ENCODE measurements around the gene PSAPL1. TPM values are rescaled to one million over a fixed set of nuclear protein-coding genes. Genes with fewer than 3 reads are reported as not detected.

Gene PSAPL1
- total and polyA plus RNA-seq, 5 experiments from 2014 or later = not detected

- ATAC-seq (no peak), DNase-seq (peak in 2 of 10 donors; percentile 7 to 26)
- Mint-ChIP-seq H3K36me3 (no peaks in the 10 kb centered on the region), H3K4me1 (peaks cover 0 to 2% (median 0%) of the 10 kb centered on the region in 4 donors), H3K4me3 (no peak overlapping the region), H3K27ac (no peak overlapping the region), H3K9me3 (no peaks in the 10 kb centered on the region), H3K27me3 (peaks cover 0 to 11% (median 3%) of the 10 kb centered on the region in 5 donors)
- POLR2A ChIA-PET = no interaction called here
Measured at GRCh38 chr4:7427361-7427760, 7.4 kb downstream of the PSAPL1 start.

DNA sequence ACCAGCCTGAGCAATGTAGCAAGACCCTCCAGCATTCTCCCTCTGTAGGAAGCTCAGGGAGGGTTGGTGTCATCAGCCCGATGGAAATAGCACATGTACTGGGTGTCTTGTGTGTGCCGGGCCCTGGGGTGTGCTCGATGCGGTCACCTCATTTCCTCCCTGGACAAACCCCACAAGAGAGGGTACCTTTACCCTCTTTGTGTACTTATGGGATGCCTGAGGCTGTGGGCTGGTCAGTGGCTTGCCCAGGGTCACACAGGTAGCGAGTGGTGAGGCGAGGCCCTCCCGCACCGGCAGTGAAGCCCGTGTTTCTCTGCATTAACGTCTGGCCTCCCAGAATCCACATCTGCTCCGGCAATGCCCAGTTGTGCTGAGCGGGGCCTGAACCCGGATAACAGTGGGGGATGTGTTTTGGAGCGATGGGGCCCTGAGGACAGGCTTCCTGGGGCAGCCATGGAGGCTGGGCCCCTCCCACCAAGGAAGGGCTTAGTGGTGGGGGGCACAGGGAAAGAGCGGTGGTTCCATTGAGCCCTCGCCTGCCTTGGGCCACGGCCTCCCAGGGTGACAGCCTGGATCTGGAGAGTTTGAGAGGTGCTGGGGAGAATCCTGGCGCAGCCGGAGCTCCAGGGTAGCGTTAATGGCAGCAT is 8.1 kb downstream of the PSAPL1 start:
- Mint-ChIP-seq H3K4me1 (peaks cover 0 to 2% (median 0%) of the 10 kb centered on the region in 4 donors), H3K27ac (no peak overlapping the region), H3K27me3 (peaks cover 0 to 14% (median 3%) of the 10 kb centered on the region in 5 donors), H3K9me3 (no peaks in the 10 kb centered on the region), H3K4me3 (no peak overlapping the region), H3K36me3 (no peaks in the 10 kb centered on the region)
- POLR2A ChIA-PET = no interaction called here
- ATAC-seq (no peak), DNase-seq (peak in 2 of 10 donors; percentile 4 to 60)

DNA sequence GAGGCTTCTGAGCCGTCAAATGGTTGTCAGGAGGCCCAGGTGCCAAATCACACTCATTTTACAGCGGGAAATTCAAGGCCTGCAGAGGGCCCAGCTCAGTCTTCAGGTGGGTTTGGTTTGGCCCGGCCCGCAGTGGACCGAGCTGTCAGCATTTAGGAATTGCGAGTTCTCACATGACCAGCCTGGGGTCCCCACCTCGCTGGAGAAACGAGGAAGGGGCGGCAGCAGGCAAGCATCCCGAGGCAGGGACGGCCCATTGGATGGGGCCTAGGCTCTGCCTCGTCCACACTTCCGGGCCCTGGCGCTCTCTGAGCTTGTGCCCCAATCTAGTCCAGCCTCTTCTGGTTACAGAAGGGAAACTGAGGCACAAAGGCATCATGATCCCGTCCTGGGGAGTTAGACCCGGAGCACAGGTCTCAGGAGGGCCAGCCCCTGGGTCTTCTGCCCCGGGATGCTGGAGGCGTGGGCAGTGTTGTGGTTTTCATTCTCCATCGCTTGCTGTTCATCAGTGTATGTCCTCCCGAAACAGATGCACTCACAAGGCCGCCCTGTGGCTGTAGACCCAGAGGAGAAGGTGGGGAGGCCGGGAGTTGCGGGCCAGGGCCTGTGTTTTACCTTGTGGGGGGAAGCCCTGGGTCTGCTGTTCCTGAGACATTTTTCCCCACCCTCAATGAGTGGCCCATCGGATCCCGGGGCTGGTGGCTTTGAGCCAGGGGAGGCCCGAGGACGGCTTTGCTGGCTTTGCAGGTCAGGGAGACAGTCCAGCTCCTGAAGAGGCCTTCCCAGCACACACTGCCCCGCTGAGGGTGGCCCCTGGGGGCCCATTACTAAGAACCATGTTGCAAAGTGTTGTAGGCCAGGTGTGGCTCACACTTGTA is 8.9 kb downstream of the PSAPL1 start:
- peaks cover 0 to 14% (median 3%) of the 10 kb centered on the region in 5 donors for H3K27me3 Mint-ChIP-seq
- H3K9me3 Mint-ChIP-seq = peaks cover 0 to under 1% (median 0%) of the 10 kb centered on the region in 9 donors
- H3K36me3 Mint-ChIP-seq = no peaks in the 10 kb centered on the region
- H3K27ac Mint-ChIP-seq = no peak overlapping the region
- H3K4me3 Mint-ChIP-seq = no peak overlapping the region
- peaks cover 0 to 2% (median 0%) of the 10 kb centered on the region in 4 donors for H3K4me1 Mint-ChIP-seq
- no peak for ATAC-seq
- POLR2A ChIA-PET = no interaction called here
- DNase-seq = peak in 2 of 10 donors; percentile 13 to 40

- Mint-ChIP-seq H3K9me3 (peaks cover 0 to 2% (median 0%) of the 10 kb centered on the region in 9 donors), H3K27ac (no peak overlapping the region), H3K27me3 (peaks cover 0 to 14% (median 2%) of the 10 kb centered on the region in 5 donors), H3K4me1 (peaks cover 0 to 2% (median 0%) of the 10 kb centered on the region in 4 donors), H3K4me3 (no peak overlapping the region), H3K36me3 (no peaks in the 10 kb centered on the region)
- DNase-seq = peak in 2 of 10 donors; percentile 10 to 31
- ATAC-seq = no peak
- POLR2A ChIA-PET = no interaction called here
Measured at GRCh38 chr4:7425124-7425523, 9.6 kb downstream of the PSAPL1 start.

GRCh38 chr4:7424553-7425111 is 10.1 kb downstream of the PSAPL1 start:
- Mint-ChIP-seq H3K27ac (no peak overlapping the region), H3K9me3 (peaks cover 0 to 2% (median 0%) of the 10 kb centered on the region in 9 donors), H3K4me1 (peaks cover 0 to 2% (median 0%) of the 10 kb centered on the region in 4 donors), H3K36me3 (no peaks in the 10 kb centered on the region), H3K4me3 (no peak overlapping the region), H3K27me3 (peaks cover 0 to 14% (median 2%) of the 10 kb centered on the region in 5 donors)
- ATAC-seq (no peak), DNase-seq (peak in 2 of 10 donors; percentile 9 to 30)
- POLR2A ChIA-PET = no interaction called here

DNA sequence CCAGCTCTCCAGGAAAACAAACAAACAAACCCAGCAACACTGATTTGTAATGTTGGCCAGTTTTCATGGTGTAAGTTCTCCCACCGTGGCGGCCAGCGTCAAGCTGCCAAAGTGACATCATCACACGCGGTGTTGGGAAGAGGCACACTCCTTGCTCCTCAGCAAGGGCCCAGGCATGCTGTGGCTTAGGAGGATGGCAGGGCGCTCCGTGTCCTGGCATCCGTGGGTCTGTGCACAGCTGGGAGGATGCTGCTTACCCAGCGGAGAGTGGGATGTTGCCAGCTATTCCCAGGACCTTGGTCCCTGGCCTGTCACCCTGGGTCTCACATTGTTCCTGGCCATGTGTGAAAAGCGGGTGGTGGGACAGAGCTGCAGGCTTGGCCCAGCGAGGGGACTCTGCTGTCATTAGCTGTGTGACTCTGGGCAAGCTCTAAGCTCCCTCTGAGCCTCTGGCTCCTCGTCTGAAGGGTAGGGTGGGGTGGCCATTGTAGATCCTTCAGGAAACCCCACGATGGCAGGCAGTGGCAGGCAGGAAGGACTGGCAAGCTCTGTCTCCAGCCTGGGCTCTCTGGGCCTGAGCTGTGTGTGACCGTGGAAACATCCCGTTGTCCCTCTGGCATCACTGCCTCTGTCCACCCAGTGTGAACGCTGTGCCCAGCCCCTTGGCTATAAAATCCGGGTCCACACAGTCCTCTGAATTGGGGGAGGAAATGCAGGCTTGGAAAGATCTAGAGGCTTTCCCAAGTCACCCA is 10.8 kb downstream of the PSAPL1 start:
- ATAC-seq (no peak), DNase-seq (peak in 2 of 10 donors; percentile 16 to 30)
- no peak overlapping the region for H3K27ac Mint-ChIP-seq
- H3K27me3 Mint-ChIP-seq = peaks cover 0 to 14% (median 2%) of the 10 kb centered on the region in 5 donors
- H3K4me3 Mint-ChIP-seq = no peak overlapping the region
- H3K9me3 Mint-ChIP-seq = peaks cover 0 to 2% (median 0%) of the 10 kb centered on the region in 9 donors
- H3K36me3 Mint-ChIP-seq = no peaks in the 10 kb centered on the region
- POLR2A ChIA-PET = no interaction called here
- peaks cover 0 to 2% (median 0%) of the 10 kb centered on the region in 4 donors for H3K4me1 Mint-ChIP-seq

- peak in 2 of 10 donors; percentile 7 to 11 for DNase-seq
- peaks cover 0 to 14% (median 2%) of the 10 kb centered on the region in 5 donors for H3K27me3 Mint-ChIP-seq
- no peaks in the 10 kb centered on the region for H3K4me1 Mint-ChIP-seq
- no peak for ATAC-seq
- H3K9me3 Mint-ChIP-seq = peaks cover 0 to 5% (median 2%) of the 10 kb centered on the region in 9 donors
- H3K36me3 Mint-ChIP-seq = peaks cover 0 to 2% (median 0%) of the 10 kb centered on the region in 3 donors
- POLR2A ChIA-PET = no interaction called here
- H3K4me3 Mint-ChIP-seq = no peak overlapping the region
- H3K27ac Mint-ChIP-seq = peak overlapping the region in 1 of 10 donors; percentile 88
Measured at GRCh38 chr4:7423391-7423790, 11.3 kb downstream of the PSAPL1 start.

- Mint-ChIP-seq H3K4me3 (no peak overlapping the region), H3K27me3 (peaks cover 2 to 19% (median 3%) of the 10 kb centered on the region in 5 donors), H3K9me3 (peaks cover 0 to 9% (median 5%) of the 10 kb centered on the region in 9 donors), H3K36me3 (peaks cover 0 to 2% (median 0%) of the 10 kb centered on the region in 3 donors), H3K27ac (peak overlapping the region in 2 of 10 donors; percentile 74 to 88), H3K4me1 (no peaks in the 10 kb centered on the region)
- DNase-seq = no peak
- POLR2A ChIA-PET = no interaction called here
- ATAC-seq = no peak
Measured at GRCh38 chr4:7422898-7423180, 11.9 kb downstream of the PSAPL1 start.

- DNase-seq = peak in 1 of 10 donors; percentile 11
- no peak overlapping the region for H3K27ac Mint-ChIP-seq
- H3K4me1 Mint-ChIP-seq = no peaks in the 10 kb centered on the region
- peaks cover 0 to 9% (median 5%) of the 10 kb centered on the region in 9 donors for H3K9me3 Mint-ChIP-seq
- POLR2A ChIA-PET = no interaction called here
- no peak for ATAC-seq
- H3K4me3 Mint-ChIP-seq = no peak overlapping the region
- H3K36me3 Mint-ChIP-seq = peaks cover 0 to 2% (median 0%) of the 10 kb centered on the region in 3 donors
- H3K27me3 Mint-ChIP-seq = peaks cover 2 to 22% (median 3%) of the 10 kb centered on the region in 5 donors
Measured at GRCh38 chr4:7422151-7422897, 12.4 kb downstream of the PSAPL1 start.

- peaks cover 3 to 23% (median 4%) of the 10 kb centered on the region in 5 donors for H3K27me3 Mint-ChIP-seq
- no peak for ATAC-seq
- no peak overlapping the region for H3K27ac Mint-ChIP-seq
- no peak overlapping the region for H3K4me3 Mint-ChIP-seq
- DNase-seq = peak in 2 of 10 donors; percentile 4 to 9
- no peaks in the 10 kb centered on the region for H3K4me1 Mint-ChIP-seq
- H3K9me3 Mint-ChIP-seq = peaks cover 0 to 9% (median 5%) of the 10 kb centered on the region in 9 donors
- POLR2A ChIA-PET = no interaction called here
- H3K36me3 Mint-ChIP-seq = peaks cover 0 to 2% (median 0%) of the 10 kb centered on the region in 3 donors
Measured at GRCh38 chr4:7421356-7422150, 13.2 kb downstream of the PSAPL1 start.

- DNase-seq = peak in 1 of 10 donors; percentile 27
- Mint-ChIP-seq H3K27ac (no peak overlapping the region), H3K36me3 (peaks cover 0 to 2% (median 0%) of the 10 kb centered on the region in 3 donors), H3K9me3 (peaks cover 0 to 9% (median 5%) of the 10 kb centered on the region in 9 donors), H3K27me3 (peaks cover 3 to 32% (median 8%) of the 10 kb centered on the region in 5 donors), H3K4me1 (no peaks in the 10 kb centered on the region), H3K4me3 (no peak overlapping the region)
- POLR2A ChIA-PET = no interaction called here
- no peak for ATAC-seq
Measured at GRCh38 chr4:7420661-7421040, 14.1 kb downstream of the PSAPL1 start.

All from naive thymus-derived CD8-positive, alpha-beta T cell (primary cell).